Measurements from ENCODE around the gene DACT3. TPM values are rescaled to one million over a fixed set of nuclear protein-coding genes. Genes with fewer than 3 reads are reported as not detected.

DACT3 gene
- total RNA-seq, 1 donor from 2014 or later, result 11.2 TPM

DNA sequence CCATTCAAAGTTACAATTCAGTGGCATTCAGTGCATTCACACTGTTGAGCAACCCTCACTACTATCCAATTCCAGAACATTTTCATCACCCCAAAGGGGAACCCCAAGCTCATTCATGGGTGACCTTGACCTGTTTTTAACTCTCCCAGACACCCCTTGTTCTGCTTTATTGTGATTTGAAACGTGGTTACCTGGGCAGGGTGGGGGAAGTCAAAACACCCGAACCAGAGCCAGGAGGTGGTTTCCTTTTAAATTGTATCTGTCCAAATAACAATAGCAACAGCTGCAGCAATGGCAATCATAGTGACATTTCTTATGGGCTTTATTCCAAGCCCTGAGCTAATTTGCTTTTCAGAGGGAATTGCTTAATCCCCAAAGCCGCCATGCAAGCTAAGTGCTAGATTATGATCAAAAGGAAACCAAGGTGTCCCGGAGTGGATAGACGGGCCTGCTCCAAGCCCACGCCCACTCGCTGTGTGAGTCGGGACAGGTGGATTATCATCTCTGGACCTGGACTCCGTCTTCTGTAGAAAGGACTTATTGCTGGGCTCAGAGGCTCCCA, 42.2 kb downstream of the DACT3 start:
- no peak for TF ChIP-seq CTCF (IDR thresholded peaks at IDR 0.05)
- no peak overlapping the region for H3K4me3 Mint-ChIP-seq (ENCODE audit: unreplicated experiment)
- H3K27ac Mint-ChIP-seq (ENCODE audit: unreplicated experiment), result no peak overlapping the region
- no peaks in the 10 kb centered on the region for H3K36me3 Mint-ChIP-seq (ENCODE audit: unreplicated experiment)
- no peaks in the 10 kb centered on the region for H3K9me3 Mint-ChIP-seq (ENCODE audit: unreplicated experiment)
- H3K4me1 Mint-ChIP-seq (ENCODE audit: unreplicated experiment), result peaks cover 36% of the 10 kb centered on the region
- H3K27me3 Mint-ChIP-seq (ENCODE audit: unreplicated experiment), result no peaks in the 10 kb centered on the region
- no peak for DNase-seq (ENCODE audit: extremely low spot score, unreplicated experiment)

DNA sequence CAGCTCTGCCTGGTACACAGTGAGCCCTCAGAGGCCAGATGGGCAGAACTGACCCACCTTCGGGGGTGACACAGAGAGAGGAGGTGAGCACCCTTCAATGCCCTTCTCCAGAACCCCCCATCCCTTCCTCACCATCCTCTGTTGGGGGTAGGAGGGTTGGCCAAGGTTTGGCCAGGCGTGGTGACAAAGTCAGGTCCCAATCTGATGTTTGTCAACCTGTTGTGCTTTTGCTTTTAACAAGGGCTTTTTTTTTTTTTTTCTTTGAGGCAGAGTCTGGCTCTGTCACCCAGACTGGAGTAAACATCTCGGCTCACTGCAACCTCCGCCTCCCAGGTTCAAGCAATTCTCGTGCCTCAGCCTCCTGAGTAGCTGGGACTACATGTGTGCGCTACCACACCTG, 43.4 kb downstream of the DACT3 start:
- Mint-ChIP-seq H3K4me1 (ENCODE audit: unreplicated experiment) (peaks cover 36% of the 10 kb centered on the region), H3K9me3 (ENCODE audit: unreplicated experiment) (no peaks in the 10 kb centered on the region), H3K4me3 (ENCODE audit: unreplicated experiment) (no peak overlapping the region), H3K36me3 (ENCODE audit: unreplicated experiment) (no peaks in the 10 kb centered on the region), H3K27me3 (ENCODE audit: unreplicated experiment) (no peaks in the 10 kb centered on the region), H3K27ac (ENCODE audit: unreplicated experiment) (no peak overlapping the region)
- TF ChIP-seq CTCF (IDR thresholded peaks at IDR 0.05), result no peak
- DNase-seq (ENCODE audit: extremely low spot score, unreplicated experiment), result no peak

DNA sequence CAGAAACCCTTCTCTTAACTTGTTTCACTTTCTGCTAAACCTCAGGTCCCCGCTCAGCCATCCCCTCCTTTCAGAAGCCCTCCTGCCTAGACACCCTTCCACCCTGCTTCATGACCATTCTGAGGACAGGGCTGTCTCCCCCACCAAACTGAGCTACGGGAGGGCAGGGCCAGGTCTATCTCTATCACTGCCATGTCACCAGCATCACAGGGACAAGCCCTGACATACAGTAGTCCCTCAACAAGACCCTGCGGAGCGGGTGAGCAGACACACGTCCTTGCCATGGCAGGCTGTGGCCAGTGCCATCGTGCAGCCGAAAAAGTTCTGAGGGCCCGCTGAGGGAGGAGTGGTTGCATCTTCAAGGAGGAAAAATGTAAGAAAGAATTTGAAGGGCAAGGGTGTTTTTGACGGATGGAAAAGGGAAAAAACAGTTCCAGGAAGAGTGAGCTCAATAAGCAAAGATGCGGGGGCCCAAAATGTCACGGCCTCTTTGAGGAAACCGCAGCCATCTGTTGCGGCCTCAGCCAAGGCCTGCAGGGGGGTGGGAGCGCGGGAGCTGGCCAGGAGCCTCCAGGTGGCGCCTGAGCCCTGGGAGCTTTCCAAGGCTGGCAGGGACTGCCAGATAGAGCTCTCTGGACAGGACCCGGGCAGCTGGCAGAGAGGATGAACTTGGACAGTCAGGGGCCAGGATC, 44.2 kb downstream of the DACT3 start:
- DNase-seq (ENCODE audit: extremely low spot score, unreplicated experiment), result no peak
- Mint-ChIP-seq H3K27ac (ENCODE audit: unreplicated experiment) (peak overlapping the region; percentile 52), H3K4me3 (ENCODE audit: unreplicated experiment) (no peak overlapping the region)

DNA sequence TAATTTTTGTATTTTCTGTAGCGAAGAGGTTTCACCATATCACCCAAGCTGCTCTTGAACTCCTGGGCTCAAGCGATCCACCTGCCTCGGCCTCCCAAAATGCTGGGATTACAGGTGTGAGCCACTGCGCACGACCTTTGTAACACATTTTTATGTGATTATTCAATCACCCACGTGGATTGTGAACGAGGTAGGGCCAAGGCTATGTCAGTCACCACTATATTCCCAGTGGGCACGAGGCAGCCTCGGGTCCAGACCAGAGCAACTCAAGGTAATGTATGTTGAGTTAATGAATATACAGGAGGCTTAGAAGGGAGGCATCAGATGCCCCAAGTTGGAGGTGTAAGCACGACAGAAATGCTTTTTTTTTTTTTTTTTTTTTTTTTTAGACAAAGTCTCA, 45.0 kb downstream of the DACT3 start:
- no peaks in the 10 kb centered on the region for H3K27me3 Mint-ChIP-seq (ENCODE audit: unreplicated experiment)
- no peak overlapping the region for H3K4me3 Mint-ChIP-seq (ENCODE audit: unreplicated experiment)
- no peaks in the 10 kb centered on the region for H3K9me3 Mint-ChIP-seq (ENCODE audit: unreplicated experiment)
- no peaks in the 10 kb centered on the region for H3K36me3 Mint-ChIP-seq (ENCODE audit: unreplicated experiment)
- no peak for DNase-seq (ENCODE audit: extremely low spot score, unreplicated experiment)
- H3K27ac Mint-ChIP-seq (ENCODE audit: unreplicated experiment), result no peak overlapping the region
- no peak for TF ChIP-seq CTCF (IDR thresholded peaks at IDR 0.05)
- H3K4me1 Mint-ChIP-seq (ENCODE audit: unreplicated experiment), result peaks cover 27% of the 10 kb centered on the region

More for the DNA sequence above, 44.2 kb downstream of the DACT3 start:
- peaks cover 33% of the 10 kb centered on the region for H3K4me1 Mint-ChIP-seq (ENCODE audit: unreplicated experiment)
- peak; percentile 58 for TF ChIP-seq CTCF (IDR thresholded peaks at IDR 0.05)
- no peaks in the 10 kb centered on the region for H3K36me3 Mint-ChIP-seq (ENCODE audit: unreplicated experiment)
- H3K27me3 Mint-ChIP-seq (ENCODE audit: unreplicated experiment), result no peaks in the 10 kb centered on the region
- no peaks in the 10 kb centered on the region for H3K9me3 Mint-ChIP-seq (ENCODE audit: unreplicated experiment)

GRCh38 chr19:46614114-46614722, 46.8 kb downstream of the DACT3 start:
- no peak overlapping the region for H3K27ac Mint-ChIP-seq (ENCODE audit: unreplicated experiment)

More at GRCh38 chr19:46614114-46614722, 46.8 kb downstream of the DACT3 start:
- no peaks in the 10 kb centered on the region for H3K27me3 Mint-ChIP-seq (ENCODE audit: unreplicated experiment)
- TF ChIP-seq CTCF (IDR thresholded peaks at IDR 0.05), result peak; percentile 92
- H3K36me3 Mint-ChIP-seq (ENCODE audit: unreplicated experiment), result peaks cover 4% of the 10 kb centered on the region
- no peak overlapping the region for H3K4me3 Mint-ChIP-seq (ENCODE audit: unreplicated experiment)
- peak; percentile 94 for DNase-seq (ENCODE audit: extremely low spot score, unreplicated experiment)
- H3K9me3 Mint-ChIP-seq (ENCODE audit: unreplicated experiment), result no peaks in the 10 kb centered on the region
- peaks cover 16% of the 10 kb centered on the region for H3K4me1 Mint-ChIP-seq (ENCODE audit: unreplicated experiment)

All from osteocyte (in vitro differentiated cells).